Activated CD8-positive, alpha-beta T cell treated with anti-CD3 and anti-CD28 coated beads for 36 hours (primary cell): ENCODE measurements around the gene PIF1. TPM values are rescaled to one million over a fixed set of nuclear protein-coding genes. Genes with fewer than 3 reads are reported as not detected.

Experiments
- ATAC-seq: fragments of 200-7000 bp; cut with Tn5 transposase; one replicate; pipeline ENCODE4 v1.10.0; 2021; ENCODE audit warnings: mild to moderate bottlenecking, moderate library complexity
- CTCF ChIA-PET: fragments of 350-600 bp; sonication (Branson Sonifier 250); formaldehyde crosslinking; loops from one replicate; lab custom pipeline; 2021; ENCODE audit warnings: antibody characterized with exemption; lab: Charles Lee
- POLR2A ChIA-PET: fragments of 350-600 bp; sonication (Branson Sonifier 250); formaldehyde crosslinking; loops from one replicate; lab custom pipeline; 2021; ENCODE audit warnings: antibody characterized with exemption; lab: Charles Lee
- DNase-seq: peaks from one replicate; pipeline ENCODE4 v3.0.0-alpha.2; 2020
- H3K27ac Mint-ChIP-seq: one replicate; pipeline ENCODE4 v1.8.0; 2021; ENCODE audit warnings: mild to moderate bottlenecking, mixed read lengths
- H3K27me3 Mint-ChIP-seq: one replicate; pipeline ENCODE4 v1.8.0; 2021; ENCODE audit warnings: mixed read lengths
- H3K36me3 Mint-ChIP-seq: one replicate; pipeline ENCODE4 v1.8.0; 2021; ENCODE audit warnings: low read depth, mixed read lengths
- H3K4me1 Mint-ChIP-seq: one replicate; pipeline ENCODE4 v1.8.0; 2021; ENCODE audit warnings: low read depth, mixed read lengths
- H3K4me3 Mint-ChIP-seq: one replicate; pipeline ENCODE4 v1.8.0; 2021; ENCODE audit warnings: mild to moderate bottlenecking, moderate library complexity, mixed read lengths
- H3K9me3 Mint-ChIP-seq: one replicate; pipeline ENCODE4 v1.8.0; 2021; ENCODE audit warnings: mixed read lengths
- CTCF ChIP-seq: fragments of 200-600 bp; IDR thresholded peaks from one replicate; pipeline ENCODE4 v1.8.0; 2022; ENCODE audit warnings: antibody characterized with exemption, mild to moderate bottlenecking
- intact Hi-C: fragments of 100-400 bp; cut with micrococcal nuclease; formaldehyde crosslinking; loops from one replicate; pipeline ENCODE4 v1.10.0; 2022
- total RNA-seq, 2 experiments: library from RNA; stranded (reverse); gene quantifications; one replicate each; pipeline ENCODE4 v1.2.3, GENCODE V29; 2021

Gene PIF1
- total RNA-seq, 2 experiments from 2014 or later: 50.0 TPM

GRCh38 chr15:64775551-64776401 is 49.7 kb downstream of the PIF1 start, which contains the start of gene RBPMS2:
RBPMS2 (minus strand) TSS chr15:64775589; CDS start chr15:64775319, 270 bp downstream.
- intact Hi-C loops: no loop called here
- Mint-ChIP-seq H3K36me3 (no peaks in the 10 kb centered on the region), H3K27me3 (peaks cover 38% of the 10 kb centered on the region), H3K4me3 (peak within 1 kb of the TSS; percentile 58), H3K9me3 (no peaks in the 10 kb centered on the region), H3K4me1 (no peaks in the 10 kb centered on the region), H3K27ac (no peak within 1 kb of the TSS)
- ChIA-PET POLR2A (no interaction called here), CTCF (no interaction called here)
- DNase-seq (peak; percentile 8), ATAC-seq (peak; percentile 58)
- no peak for TF ChIP-seq CTCF

- no peaks in the 10 kb centered on the region for H3K9me3 Mint-ChIP-seq
- no peaks in the 10 kb centered on the region for H3K36me3 Mint-ChIP-seq
- intact Hi-C loops: no loop called here
- no peak overlapping the region for H3K27ac Mint-ChIP-seq
- ChIA-PET CTCF (no interaction called here), POLR2A (no interaction called here)
- TF ChIP-seq CTCF: no peak
- no peaks in the 10 kb centered on the region for H3K4me1 Mint-ChIP-seq
- H3K4me3 Mint-ChIP-seq: peak overlapping the region; percentile 47
- H3K27me3 Mint-ChIP-seq: peaks cover 38% of the 10 kb centered on the region
- DNase-seq: peak; percentile 18
- peak; percentile 61 for ATAC-seq
These were observed 50.6 kb downstream of the PIF1 start for GRCh38 chr15:64774629-64775493.

- no peak for ATAC-seq
- intact Hi-C loops: no loop called here
- Mint-ChIP-seq H3K36me3 (no peaks in the 10 kb centered on the region), H3K4me3 (peak overlapping the region; percentile 47), H3K27me3 (peaks cover 34% of the 10 kb centered on the region), H3K27ac (no peak overlapping the region), H3K4me1 (no peaks in the 10 kb centered on the region), H3K9me3 (no peaks in the 10 kb centered on the region)
- ChIA-PET POLR2A (no interaction called here), CTCF (no interaction called here)
- no peak for DNase-seq
- TF ChIP-seq CTCF: no peak
These were observed 51.3 kb downstream of the PIF1 start for GRCh38 chr15:64774037-64774628.

DNA sequence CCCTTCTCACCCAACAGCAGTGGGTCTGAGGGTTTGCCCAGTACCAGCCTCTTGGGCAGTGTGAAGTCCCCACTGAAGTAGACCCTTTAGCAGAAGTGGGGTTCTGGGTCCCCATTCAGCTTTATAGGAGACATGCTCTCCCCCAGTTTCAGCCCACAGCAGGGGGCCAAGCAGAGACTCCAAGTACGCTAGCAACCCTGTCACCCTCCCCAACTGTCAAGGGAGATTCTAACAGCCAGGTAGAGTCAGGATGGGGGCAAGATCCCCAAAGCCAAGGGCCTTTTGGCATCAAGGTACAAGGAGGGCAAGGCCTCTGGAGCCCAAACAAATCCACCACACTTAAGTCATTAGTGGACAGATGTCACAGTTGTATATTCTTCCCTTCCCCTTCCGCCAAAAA is 51.8 kb downstream of the PIF1 start:
- H3K4me1 Mint-ChIP-seq: no peaks in the 10 kb centered on the region
- no peak for ATAC-seq
- H3K4me3 Mint-ChIP-seq: peak overlapping the region; percentile 36
- intact Hi-C loops: no loop called here
- no peaks in the 10 kb centered on the region for H3K9me3 Mint-ChIP-seq
- H3K27me3 Mint-ChIP-seq: peaks cover 33% of the 10 kb centered on the region
- CTCF ChIA-PET: no interaction called here
- H3K36me3 Mint-ChIP-seq: no peaks in the 10 kb centered on the region
- H3K27ac Mint-ChIP-seq: no peak overlapping the region
- POLR2A ChIA-PET: no interaction called here
- no peak for DNase-seq
- TF ChIP-seq CTCF: no peak
